GM21360 (cell line): ENCODE data around the gene CORO7.
A peak's percentile ranks its signal among the peaks of the same experiment; 100 is the strongest.

Source experiments
- ATAC-seq: cut with Tn5 transposase; IDR thresholded peaks from one replicate; pipeline ENCODE4 v1.9.1; 2021; ENCODE audit warnings: mild to moderate bottlenecking, moderate library complexity; ENCODE audit not compliant: unreplicated experiment

The CORO7 gene

DNA sequence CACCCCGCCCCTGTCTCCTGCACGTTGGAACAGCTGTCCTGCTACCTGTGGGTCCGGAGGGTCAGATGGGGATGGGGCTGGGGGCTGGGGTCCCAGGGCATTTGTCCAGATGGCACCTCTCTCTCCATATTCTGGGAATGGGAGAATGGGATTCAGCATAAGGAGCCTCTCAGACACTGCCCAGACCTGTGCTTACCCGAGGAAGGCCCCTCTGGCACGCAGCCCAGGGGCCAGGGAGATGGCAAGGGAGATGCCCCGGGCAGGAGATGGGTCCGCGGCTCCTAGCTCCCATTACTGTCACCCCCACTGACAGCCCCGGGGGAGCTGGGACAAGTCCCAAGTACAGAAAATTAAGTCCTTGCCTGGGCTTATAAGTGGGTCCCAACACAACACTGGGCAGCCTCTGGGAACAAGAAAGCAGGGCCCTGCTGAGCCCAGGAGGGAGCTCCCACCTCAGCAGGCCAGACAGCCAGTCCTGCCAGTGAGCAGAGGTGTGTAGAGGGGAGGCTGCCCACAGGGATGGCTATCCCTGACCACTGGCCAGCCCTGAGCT is 43.0 kb downstream of the CORO7 start:
- ATAC-seq: no peak

DNA sequence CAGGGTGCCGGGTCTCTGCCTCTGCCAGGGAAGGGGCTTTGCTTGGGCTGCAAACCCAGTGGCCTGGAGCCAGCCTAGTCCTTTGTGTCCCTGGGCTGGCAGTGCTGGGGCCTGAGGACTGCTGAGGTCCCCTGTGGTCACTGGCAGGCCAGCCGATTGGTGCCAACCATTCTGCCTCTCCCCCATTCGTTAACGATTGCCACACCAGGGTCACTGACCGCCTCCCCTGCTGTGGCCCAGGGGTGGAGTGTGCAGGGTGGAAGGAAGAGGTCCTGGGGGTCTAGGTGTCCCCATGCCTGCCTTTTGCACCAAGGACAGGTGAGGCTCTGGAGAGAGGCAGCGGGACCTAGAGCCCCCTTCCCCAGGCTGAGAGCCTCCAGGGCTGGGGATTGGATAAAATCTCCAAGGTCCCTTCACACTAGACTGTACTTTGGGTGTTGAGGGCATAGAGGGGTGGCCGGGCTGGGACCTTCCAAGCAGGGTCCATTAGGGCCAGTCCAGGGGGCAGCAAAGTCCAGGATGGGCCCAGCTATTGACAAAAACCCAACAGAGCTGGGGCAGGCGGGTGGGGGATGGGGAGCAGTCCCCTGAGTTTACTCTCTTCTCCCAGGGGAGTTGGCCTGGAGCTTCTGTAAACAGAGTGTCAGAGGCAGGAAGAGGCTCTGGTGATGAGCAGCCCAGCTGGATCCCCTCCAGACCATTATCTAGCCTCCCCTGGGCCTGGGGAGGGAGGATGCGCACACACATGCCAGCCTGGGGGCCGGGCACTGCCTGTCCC is 43.6 kb downstream of the CORO7 start:
- no peak for ATAC-seq

GRCh38 chr16:4372001-4372577 is 44.3 kb downstream of the CORO7 start:
- no peak for ATAC-seq

DNA sequence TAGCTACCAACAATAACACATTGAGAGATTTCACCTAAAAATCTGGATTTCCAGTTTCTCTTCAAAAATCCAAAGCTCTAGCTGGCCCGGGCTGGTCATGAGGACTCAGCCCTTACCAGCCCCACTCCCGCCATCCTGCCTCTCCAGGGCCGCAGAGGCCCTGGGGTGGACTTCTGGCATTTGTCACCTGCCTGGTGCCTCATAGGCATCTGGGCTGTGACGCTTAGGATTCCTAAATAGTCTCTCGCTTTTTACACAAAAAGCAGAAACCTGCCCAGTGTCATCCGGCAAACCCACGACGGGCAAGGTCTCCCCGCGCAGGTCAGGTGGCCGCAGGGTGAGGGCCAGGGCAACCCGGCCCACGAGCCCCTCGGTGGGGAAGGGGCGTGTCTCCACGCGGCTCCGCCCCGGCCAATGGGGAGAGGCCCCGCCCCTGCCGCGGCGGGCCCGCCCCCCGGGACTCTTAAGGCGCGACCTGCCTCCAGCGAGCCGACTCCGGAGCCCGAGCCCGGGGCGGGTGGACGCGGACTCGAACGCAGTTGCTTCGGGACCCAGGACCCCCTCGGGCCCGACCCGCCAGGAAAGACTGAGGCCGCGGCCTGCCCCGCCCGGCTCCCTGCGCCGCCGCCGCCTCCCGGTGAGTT is 44.9 kb downstream of the CORO7 start, which contains the start of gene VASN:
VASN (plus strand) TSS at position 492 of the 644 bp plus-strand sequence. CDS start 9,030 bp downstream, outside the sequence.
- peak; percentile 50 for ATAC-seq

DNA sequence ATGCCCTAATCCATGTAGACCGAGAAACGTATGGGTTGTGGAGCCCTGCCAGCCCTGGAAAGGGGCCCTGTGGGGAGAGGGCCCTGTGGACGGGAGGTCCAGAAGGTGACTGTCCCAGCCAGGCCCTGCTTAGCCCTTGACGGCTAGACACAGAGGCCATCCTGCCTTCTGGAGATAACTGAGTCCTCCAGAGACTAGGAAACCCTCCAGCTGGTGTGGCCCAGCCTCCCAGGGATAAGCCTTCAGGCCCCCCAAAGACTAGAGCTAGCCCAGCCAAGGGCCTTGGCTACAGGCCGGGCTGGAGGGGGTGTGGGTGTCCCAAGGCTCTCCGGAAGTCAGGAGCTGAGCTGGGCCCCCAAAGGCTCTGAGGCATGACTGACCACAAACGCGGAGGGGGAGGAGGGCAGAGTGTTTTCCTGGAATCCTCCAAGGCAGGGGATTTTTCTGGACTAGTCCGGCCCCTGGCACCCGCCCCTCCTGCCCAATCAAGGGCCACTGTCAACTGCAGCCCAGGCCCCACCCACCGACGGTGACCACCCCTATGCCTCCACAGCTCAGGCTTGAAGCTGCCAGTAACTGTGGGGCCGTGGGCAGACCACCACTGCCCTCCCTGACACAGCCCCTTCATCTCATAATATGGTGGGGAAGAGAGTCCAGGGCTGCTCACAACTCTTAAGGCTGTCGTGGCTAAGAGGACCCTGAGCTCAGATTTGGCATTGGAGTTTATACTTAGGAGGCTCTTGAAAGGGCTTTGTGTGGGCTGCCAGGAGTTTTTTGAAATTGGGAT is 45.6 kb downstream of the CORO7 start:
- no peak for ATAC-seq

GRCh38 chr16:4370151-4370550 is 46.2 kb downstream of the CORO7 start:
- ATAC-seq: no peak

DNA sequence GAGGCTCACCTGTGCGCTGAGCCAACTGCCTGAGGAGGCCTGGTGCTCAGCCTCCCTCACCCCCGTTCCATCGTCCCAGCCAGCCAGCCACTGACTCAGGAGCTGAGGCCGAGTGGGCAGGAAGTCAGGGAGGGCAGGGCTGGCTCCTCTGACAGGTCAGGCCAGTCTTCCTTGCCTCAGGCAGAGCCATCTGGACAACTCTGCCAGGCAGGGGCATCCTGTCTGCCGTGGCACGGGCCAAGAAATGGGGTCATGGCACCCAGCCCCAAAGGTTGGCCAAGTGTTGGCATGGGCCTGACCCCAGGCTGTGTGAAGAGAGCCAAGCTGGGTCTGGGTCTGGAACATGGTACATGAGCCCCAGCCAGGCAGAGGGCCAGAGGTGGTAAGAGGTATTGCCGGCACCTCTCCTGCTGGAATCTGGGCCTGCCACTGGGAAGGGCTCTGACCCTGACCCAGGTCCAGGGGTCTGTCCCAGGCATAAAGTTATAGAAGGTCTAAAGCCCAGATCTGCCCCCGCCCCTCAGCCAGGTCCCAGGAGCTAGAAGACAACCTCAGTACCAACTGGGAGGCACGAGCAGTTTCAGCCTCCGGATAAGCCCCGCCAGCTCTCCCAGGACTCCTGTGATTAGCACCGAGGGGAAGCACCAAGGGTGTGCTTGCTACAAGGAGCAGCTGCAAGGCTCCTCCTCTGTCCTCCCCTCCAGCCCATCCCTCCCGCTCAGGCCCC is 47.2 kb downstream of the CORO7 start:
- ATAC-seq: no peak

DNA sequence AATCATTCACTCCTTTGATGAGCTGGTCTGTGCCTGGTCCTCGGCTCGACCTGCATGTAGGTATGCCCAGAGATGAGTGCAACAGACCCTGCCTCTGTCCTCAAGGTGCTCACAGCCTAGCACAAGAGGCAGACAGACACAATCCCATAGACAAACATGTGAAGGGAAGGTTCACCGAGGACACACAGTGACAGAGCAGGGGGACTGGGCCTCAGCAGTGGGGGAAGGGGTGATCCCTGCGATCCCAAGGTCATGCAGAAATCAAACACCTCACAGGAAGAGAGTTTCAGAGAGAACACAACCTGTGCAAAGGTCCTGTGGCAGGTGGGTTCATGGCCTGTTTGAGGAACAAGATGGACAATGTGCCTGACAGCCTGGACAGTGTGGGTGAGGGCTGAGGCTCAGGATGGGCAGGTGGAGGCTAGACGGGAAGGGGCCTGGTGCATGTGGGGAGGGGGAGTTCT is 49.0 kb downstream of the CORO7 start:
- no peak for ATAC-seq

DNA sequence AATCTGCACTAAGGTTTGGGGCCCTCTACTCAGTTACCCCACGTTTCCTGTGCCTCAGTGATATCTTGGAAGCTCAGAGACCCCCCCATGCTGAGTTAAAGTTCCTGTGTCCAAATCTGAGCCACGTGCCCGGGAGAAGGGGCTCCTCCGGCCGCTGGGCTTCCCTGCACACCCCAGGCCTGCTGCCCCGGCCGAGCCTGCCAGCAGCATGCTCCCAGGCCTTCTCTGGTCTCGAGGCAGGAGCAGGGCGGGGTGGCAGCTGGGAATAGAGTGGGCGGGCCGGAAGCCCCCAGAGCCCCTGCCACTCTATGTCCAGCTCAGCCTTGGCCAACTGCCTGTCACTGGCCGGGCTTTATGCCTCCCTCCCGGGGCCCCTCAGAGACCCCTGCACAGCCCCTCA is 50.4 kb downstream of the CORO7 start:
- ATAC-seq: no peak

DNA sequence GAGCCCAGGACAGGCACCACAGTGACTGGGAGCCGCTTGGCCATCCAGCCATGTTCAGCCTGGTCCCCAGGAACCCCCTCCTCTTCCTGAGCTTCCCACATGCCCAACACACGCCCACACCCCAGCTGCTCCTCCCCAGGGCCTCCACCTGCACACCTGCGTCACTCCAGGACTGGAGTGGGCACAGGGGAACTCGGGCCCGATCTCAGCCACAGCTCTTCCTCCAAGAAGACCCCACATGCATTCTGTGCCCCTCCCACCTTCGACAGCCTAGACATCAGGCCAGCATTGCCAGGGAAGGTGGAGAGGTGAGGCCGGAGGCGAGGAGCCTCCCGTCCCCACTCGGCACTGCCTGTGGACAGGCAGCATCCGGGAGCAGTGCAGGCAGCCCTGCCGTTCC is 50.8 kb downstream of the CORO7 start:
- ATAC-seq: no peak

DNA sequence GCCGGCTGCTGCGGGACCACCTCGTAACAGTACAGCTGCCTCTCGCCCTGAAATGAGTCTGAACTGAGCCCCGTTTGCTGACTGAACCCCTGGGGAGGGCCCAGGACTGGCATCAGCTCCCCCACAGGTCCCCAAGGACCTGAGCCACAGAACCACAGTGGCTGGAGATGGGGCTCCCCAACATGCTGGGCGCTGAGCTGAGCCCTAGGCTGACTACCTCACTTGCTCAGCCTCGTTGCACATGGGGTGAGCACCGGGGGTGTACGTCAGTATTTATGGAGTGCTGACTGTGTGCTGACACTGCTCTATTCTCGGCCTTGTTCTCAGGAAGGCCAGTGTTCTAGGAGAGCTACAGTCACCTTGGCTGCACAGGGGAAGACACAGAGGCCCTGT is 51.4 kb downstream of the CORO7 start:
- ATAC-seq: peak; percentile 56

DNA sequence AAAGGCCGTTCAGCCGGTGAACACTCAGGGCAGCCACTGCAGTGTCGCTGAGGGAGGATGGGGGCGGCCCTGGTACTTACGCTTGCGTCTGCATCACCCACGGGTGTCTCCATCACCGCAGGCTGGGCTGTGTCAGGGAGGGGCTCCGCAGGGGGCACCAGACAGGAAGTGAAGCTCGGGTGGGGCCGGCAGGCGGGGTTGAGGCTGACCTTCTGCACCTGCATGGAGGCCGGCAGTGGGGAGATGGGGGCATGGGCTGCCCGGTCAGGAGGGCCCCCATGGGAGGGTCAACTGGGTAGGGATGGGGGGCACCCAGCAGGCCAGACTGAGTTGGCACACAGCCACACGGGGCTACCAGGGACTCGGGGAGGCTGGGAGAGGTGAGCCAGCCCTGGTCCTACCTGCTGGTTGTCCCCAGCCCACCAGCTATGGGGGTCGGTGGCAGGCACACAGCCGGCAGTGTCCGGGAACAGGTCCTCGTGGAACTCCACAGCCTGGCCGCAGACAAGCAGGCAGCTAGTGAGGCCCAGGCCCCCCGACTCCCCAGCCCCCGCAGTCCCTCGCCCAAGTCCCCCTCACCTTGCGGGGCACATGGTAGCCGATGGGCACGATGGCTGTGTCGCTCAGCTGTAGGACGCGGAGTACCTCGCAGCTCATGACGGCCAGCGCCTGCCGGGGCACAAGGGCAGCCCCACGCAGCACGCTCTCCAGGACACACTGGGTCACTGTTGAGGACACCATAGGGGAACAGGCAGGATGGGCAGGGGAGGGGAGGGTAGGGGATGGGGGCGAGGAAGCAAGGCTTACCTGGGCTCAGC is 52.0 kb downstream of the CORO7 start:
- peak; percentile 12 for ATAC-seq

DNA sequence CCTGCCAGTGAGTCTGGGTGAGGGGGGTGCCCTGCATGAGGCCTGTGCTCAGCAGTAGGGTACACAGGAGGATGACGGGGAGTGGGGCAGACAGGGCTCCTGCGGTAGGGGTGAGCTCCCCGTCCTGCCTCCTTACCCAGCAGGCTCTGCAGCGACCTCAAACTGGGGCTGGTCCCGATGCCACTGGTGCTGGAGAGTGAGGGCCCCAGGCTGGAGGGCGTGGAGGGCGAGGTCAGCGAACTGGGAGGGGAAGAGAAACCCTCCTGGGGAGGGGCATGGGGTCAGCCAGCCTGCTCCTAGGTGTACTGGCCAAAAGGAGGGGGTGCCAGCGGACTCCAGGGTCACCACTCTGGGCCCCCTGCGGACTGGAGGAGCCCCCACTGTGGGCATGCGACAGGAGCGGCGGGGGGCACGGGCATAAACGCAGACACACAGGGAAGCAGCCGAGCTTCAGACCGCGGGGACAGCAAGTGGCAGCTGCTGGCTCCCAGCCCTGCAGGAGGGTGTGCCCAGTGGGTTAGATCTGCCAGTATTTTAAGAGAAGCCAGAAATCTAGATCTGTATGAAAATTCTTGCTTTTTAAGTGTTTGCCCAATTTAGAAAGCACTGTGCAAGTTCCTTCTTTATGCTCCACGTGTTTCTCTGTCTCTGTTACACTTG is 53.8 kb downstream of the CORO7 start:
- no peak for ATAC-seq

DNA sequence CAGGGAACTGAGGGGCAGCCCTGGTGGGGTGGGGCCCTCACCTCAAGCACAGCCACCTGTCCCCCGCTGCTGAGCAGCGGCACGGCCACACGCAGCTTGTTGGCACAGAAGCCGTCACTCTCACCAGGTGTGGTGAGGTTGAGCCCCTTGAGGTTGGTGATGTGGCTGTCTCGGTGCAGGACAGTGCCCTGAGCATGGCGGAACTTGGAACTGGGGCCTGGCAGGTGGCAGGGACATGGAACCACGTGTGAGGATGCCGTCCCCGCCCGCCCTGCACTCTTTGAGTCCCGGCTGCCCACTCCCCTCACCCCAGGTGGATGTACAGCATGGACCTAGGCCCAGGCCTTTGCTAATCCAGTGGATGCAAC is 54.5 kb downstream of the CORO7 start:
- no peak for ATAC-seq

GRCh38 chr16:4361033-4361943 is 55.1 kb downstream of the CORO7 start:
- ATAC-seq: no peak

GRCh38 chr16:4360538-4361021 is 55.8 kb downstream of the CORO7 start:
- ATAC-seq: no peak

GRCh38 chr16:4359914-4360313 is 56.5 kb downstream of the CORO7 start:
- ATAC-seq: no peak
